ENCODE data around the gene TRAIP.
"Not testable (repeated sequence)": the region's sequence is repeated elsewhere in the genome, so short reads cannot be mapped to it uniquely, and the experiment has no call there.

The TRAIP gene

DNA sequence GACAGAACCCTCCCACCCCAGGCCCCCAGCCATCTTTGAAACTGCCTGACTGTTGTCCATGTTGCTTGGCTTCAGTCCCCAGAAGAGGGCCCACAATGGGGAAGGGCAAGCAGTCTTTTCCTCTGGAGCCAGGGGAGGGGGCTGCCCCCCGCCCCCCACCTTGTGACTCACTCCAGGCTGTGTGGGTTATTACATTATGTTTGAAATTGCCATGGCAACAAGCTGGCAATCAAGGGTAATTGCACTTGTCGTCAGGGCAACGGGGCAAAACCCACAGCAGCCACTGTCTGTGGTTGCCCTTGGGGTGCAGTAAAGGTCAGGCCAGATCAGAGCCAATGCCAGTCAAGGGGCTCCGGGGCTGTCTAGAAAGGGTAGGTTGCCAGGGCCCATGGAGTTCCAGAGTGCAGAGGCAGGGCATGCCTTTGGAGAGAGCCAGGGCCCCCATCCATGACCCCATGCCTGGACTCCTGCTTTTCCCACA, 16.5 kb upstream of the TRAIP start:
- DNase-seq, result no peak

DNA sequence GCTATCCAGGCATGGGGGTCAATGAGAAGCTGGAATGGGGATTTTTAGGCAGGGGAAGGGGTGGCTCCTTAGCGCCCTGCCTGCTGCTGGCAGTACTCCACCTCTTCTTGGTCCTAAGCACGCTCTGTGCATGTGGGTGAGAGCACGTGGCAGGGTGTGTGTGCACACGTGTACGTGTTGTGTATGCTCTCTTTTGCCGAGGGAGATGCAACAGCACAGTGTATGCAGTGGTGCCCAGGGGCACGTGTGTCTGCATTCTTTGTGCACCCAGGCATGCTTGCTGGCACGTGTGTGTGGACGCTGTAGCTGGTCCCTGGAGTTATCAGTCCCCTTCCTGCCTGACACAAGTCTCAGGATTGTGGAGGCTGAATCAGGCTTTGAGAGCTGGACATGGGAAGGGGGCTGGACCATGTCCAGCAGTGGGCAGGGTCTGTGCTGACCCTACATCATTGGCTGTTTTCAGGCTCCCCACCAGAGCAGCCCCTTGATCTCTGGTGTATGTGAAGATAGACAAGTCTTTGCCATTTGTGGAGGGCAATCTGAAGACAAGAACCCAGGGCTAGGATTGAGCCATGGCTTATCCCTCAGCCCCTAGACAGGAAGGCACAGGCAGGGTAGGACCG, 15.3 kb upstream of the TRAIP start:
- no peak for DNase-seq

DNA sequence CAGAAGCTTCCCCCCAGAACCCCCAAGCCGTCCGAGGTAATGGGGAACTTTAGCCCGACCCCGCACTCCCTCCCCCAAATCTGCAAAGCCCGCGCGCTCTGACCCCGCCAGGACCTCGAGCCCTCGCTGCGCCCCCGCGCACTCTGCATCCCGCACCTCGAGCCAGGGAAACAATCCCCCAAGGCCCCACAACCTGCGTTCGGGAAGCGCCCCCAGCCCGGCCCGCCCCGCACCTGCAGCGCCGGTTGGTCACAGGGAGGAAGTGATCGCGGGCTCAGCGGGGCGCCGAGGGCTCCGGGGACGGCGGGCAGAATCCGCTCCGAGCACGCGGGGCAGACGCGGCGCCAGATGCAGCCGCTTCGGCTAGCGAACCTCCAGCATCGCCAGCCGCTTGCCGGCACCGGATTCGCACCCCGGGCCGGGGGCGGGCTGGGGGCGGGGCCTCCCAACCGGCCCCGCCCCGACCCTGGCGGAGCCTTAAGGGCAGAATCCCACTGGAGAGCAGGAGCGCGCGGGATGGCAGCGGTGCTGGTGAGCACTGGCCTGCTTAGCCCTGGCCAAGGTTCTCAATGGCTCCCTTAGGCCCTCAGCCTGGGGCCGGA, 13.3 kb upstream of the TRAIP start, which contains the start of gene CAMKV:
CAMKV (minus strand) TSS at position 382 of the 602 bp plus-strand sequence. CDS start 7,518 bp downstream, outside the sequence.
- no peak for DNase-seq

DNA sequence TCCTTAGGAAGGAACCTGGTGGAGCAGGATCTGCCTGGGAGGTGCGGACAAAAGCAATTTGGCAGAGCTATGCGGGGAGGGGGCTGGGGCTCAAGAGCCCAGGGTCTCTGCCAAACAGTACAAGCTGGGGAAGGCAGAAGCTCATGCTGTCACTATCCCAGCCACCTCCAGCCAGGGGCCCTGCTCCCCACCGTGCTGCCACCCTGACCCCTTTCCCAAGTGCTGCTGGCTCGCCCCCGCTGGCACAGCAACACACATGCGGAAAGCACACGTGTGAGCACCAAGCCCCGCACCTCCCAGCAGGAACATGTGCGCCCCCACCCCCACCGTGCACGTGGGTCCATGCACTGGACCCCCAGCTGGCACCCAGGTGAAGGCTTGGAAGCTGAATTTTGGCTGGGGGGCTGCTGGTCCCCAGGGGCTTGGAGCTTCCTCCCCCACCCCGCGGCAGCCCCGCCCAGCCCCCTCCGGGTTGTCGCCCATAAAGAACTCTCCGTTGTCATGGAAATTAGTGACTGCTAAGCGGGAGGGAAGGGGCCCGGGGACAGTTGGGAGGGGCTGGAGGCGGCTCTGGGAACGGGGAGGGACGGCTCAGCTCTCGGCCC, 12.6 kb upstream of the TRAIP start:
- DNase-seq, result no peak

DNA sequence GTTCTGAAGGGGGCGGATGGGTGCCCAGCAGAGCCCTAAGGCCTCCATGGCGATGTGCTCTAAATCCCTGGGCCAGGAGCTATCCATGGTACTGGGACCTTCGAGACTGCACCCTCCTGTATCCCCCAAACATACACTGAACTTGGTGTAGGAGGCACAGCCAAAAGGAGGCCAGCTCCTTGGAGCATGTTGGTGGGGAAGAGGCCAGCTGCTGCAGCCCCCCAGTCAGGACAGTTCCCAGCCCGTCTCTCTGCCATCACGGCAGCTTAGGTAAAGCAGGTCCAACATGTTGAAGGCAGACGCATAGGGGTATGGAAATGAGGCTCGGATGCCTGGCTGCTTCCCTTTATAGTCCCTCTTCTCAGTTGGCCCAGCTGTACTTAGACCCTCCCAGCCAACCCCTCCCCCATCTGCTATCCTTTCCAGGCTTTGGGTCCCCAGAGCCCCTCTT, 11.5 kb upstream of the TRAIP start:
- DNase-seq, result no peak

DNA sequence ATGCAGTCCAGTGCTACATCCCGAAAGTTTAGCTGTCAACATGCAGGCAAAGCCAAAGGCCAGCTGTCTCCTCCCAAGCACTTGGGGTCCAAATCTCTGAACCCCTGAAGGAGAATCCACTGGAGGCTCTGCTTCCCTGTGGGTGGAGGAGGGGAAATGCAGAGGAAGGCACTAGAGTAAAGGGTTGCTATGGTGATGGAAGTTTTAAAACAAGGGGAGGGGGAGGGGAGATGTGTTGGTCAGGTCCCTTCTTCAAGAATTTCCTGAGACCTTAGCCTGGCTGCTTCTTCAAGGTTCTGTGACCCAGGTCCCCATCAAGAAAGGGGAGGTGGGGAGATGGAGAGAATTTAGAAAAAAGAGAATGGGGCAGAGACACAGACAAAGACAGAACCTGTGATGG, 11.0 kb upstream of the TRAIP start:
- no peak for DNase-seq

DNA sequence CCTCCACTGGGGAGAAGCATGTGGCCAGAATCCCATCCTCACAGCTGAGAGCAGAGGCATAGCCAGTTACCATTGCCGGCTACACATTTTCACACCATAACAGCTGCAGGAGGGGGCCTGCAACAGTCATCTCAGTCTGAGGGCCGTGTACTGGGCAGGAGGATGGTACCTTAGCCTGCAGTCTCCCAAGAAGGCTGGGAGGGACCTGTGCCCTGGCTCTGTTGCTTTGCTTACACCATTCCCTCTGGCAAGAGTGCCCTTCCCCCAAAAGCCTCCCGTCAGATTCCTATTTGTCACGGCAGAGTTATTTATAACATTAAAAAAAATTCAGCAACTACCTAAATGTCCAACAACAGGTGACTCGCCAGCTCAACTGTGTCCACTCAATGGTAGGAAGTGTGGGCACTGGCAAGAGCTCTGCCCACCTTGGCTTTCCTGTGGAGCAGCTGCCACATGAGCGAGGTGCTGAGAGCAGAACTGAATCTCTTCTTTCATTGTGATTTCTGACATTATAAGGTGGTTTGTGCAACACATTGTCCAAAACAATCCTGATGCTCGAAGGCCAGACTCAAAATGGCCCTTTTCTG, 8.9 kb upstream of the TRAIP start:
- no peak for DNase-seq

DNA sequence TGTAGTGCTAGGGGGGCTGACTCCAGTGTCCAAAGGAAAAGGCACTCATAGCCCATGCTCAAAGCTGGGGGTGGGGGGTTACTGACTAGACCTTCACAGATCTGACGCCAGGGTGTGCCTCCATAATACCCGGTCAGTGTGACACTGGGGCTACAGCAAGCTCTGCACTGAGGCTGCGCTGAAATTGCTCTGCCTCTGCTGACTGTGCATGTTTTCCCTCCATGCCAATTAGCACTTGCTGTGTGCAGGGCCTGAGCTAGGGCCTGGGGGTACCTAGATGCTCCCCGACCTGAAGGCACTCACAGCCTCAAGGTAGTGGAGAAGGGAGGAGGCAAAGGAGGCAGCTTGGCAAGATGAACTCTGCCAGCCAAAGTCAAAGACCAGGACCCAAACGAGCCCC, 8.1 kb upstream of the TRAIP start:
- DNase-seq, result no peak

DNA sequence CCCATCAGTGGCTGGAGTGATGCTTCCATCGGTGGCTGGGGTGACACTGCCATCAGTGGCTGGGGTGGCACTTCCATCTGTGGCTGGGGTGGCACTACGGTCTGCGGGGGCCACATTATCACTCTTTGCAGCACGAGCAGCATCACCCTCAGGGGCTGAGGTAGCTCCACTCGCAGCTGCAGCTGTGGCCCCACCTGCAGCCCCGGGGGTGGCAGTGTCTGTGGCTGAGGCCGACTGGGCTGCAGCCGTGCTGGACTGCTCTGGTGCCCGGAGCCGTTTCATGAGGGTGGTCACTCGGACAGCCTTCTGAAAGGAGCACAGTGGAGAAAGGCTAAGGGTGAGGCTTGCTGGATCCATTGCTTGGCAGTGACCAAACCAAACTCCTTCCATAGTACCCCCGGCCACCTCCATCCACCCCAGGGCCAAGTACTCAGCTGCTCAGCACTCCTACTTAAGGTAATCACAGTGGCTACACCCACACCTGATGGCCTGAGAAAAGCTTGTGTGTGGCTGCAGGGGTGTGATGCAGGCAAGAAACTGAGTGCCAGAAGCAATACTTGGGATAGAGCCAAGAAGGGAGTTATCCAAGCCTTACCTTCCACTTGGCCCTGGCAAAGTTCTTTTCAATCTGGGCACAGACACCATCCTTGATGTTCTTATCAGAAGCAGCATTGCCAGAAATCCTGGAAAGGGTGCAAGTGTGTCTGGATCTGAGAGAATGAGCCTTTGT, 3.4 kb upstream of the TRAIP start:
- DNase-seq, result no peak

DNA sequence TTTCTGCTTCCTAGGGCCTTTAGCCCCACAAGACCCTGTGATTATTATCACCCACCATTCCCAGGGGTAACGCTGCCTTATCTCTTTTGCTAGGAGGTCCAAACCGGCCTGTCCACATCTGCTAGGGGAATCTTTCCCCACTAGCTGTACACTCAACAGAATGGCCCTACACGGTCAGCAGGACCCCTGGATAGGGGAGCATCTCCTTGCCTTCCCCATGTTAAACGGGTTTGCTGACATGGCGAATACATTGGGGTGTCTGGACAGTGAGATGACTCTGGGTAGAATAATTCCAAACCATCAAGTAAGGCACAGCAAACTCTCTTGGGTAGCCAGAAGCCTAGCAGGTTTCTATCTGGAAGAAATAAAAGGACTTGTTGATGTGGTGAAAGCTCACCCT, 702 bp downstream of the TRAIP start:
- no peak for DNase-seq

DNA sequence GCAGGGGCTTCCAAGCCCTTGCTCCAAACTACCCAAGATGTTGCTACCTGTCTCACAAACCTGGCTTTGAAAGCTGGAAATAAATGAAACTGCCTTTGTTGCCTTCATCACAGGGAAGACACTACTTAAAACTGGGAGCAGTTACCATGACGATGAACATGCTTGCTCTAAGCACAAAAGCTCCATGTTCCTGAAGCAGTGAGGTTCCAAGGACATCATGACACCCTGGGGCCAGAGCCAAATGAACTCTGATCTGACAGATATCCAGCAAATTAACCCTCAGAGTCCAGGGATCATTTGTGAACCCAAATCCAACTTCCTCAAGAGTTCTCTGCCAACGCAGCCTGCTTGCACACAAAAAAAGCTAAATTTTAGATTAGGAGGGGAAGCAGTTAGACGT, 10.7 kb downstream of the TRAIP start:
- DNase-seq, result no peak

DNA sequence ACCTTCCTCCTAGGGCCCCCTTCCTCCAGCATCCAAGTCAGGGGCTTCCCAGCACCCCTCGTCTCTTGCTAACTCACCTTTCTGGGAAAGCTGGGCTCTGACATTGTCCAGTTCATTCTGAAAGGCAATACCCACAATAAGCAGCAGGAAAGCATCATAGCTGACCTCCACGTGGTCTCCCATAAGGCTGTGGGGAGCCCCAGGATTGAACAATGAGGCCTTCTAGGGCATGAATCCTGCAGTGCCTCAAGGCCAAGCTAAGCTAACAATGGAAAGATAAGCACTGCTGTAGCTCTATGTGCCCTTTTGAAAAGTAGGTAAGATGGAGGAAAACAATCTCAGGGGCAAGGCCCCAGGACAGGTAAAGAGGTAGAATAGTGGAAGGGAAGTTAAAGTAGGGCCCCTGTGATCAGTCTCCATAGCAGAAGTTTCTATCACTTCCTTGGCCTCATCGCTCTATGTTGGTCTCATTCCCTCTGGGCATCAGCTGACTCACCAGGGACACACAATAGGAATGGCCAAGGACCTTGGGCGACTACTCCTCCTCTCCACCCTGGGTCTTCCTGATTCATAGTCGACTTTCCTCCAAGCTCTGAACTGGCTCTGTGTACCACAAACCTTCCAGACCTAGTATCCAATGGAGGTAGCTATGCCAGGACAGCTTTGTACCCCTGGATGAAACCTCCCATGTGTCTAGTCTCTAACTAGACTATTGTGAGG, 11.7 kb downstream of the TRAIP start:
- DNase-seq, result no peak

DNA sequence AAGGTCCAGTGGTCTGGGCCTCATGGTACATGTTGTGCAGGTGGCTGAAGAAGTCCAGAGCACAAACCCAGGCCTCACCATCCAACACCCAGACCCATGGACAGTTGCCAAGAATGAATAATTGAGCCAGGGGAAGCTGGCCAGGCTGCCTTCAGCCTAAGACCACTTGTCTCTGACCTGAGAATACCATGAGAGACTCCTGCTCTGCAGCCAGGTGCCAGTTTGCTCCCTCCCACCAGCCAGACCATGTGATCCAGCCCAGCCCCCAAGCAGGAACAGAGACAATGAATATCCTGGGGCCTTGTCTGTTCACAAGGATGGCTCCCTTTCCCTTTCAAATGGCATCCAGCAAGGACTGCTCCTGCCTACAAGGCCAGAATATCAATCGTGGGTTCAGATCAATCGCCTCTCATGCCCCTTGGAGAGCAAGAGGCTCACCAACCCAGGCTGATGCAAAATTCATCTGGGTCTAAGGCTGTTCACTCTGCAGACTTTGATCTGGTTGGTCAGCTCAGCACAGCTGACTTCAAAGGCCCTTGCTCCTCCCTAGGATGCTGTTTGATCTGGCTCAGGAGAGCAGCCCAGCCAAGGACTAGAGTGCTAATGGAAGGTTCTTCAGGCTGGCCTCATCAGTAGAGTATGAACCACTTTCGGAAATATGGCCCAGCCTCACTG, 13.4 kb downstream of the TRAIP start:
- DNase-seq, result no peak

DNA sequence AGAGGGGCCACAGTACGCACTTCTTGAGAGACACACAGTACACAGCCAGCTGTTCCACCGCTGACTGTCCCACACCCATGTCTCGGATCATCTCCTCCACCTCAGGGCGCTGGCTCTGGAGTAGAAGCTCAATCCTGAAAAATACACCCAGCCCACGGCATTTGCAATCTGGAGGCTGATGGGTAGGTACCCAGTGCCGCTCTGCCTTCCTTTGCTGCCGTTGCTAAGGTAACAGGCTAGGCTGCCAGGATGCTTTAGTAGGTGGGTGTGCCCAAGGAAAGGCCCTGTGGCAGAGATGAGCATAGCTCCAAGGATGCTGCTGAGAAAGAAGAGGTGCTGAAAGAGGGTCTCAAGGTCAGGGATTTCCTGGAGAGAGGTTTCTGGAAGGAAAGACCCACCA, 14.6 kb downstream of the TRAIP start:
- DNase-seq, result no peak

DNA sequence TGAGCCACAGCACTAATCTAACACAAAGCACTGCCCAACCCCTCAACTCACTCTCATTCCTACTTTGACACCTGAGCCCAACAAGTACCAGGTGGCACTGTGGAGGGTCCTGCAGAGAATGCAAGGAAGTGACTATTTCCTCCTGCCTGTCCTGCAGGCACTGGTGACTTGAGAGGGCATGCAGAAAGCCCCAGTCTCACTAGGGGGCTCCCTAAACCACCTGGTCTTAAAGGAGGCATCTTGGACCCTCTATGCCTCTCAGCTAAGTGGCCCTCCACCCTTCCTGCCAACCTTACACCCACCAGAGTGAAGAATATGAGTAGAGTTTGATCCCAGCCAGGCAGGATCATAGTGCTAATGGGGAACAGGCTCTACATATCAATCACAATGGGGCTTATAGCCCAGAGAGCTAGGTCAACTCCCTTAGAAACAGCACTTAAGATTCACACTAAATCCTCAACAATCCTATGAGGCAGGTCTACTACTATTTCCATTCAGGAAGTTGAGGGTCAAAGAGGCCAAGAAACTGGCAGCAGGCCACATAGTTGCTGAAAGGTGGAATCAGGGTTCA, 15.2 kb downstream of the TRAIP start:
- no peak for DNase-seq

DNA sequence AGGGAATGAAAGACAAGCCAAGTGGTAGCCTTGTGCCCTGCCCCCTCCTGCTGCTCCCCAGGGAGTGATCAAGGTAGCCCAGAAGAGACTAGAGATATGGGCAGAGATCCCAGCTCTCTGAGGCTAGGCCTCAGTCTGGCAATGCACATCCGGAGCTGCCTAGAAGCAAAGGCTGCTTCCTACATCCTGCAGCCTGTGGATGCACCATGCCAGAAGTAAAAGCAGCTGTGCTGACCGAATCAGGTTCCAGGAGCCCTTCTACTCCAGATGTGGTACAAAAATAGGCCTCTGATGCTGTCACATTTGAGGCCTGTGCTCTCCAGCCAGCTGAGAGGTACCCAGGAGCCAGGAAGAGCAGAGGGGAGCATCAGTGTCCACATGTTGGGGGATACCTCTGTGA, 16.0 kb downstream of the TRAIP start:
- no peak for DNase-seq

DNA sequence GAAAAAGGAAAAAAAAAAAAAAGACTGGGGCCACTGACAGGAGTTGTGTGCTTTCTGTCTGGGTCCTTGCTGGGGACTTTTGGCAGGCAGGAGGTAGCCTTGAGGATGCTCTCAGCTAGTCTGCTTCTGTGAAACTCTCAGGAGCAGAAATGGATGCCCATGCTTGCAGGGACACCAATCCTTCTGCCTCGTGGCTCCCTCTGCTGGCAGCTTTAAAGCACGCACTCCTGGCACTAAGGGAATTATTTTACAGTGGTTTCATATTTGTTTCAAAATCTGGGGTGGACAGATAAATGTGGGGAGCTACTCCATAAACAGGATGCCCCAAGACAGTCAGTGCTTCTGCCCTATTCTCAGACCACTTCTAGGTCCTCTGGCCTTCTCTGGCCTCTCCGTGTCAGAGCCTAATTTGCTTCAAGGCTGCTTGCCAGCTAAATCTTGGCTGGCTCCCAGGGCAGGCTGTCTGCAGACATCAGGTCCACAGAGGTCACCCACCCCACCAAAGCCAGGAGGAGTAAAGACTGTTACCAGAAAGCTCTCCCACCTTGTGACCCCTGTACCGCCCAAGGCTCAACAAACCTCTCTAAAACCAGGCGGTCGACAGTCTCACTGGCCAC, 17.1 kb downstream of the TRAIP start:
- DNase-seq, result peak; percentile 20

DNA sequence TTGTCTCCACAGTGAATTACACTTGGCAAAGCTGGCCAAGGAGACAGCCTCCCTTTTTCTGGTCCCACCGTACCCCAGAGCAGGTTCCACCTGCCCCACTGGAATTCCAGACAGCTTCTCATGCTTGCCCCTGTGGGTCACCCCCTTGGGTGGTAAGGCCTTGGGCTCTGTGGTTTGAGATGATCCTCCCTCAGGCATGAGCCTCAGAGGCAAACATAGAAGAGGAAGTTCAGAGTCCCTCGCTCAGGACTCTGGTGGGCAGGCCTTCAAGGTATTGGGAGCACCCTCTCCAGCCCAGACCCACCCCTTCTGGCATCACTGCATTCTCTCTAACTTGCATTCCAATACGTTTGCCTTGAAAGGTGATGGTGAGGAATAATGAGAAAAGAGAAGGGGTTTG, 25.0 kb downstream of the TRAIP start:
- no peak for DNase-seq

DNA sequence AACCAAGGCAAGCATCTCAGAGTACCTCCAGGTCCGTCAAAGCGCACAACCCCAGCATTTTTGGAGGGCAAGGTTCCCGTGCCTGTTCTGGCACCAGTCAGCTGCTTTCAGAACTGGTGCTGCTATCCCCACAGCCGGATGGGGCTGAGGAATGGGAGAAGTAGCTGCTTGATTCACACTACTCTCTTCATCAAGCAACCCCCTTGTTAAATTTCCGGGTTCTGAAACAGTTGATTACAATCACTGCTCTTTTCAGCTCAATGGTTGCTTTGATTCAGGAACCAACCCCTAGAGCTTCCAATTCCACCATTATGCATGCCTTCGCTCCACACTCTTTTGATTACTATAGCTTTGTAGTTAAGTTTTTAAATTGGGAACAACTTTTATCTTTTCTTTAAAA, 30.3 kb downstream of the TRAIP start:
- no peak for DNase-seq

DNA sequence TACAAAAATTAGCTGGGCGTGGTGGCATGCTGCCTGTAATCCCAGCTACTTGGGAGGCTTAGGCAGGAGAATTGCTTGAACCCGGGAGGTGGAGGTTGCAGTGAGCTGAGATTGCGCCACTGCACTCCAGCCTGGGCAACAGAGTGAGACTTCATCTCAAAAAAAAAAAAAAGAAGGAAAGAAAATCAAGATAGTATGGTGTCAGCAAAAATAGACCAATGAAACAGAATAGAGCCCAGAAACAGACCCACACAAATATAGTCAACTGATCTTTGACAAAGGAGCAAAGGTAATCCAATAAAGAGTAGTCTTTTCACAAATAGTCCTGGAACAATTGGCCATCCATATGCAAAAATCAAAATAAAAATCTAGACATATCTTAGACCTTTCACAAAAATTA, 33.2 kb downstream of the TRAIP start:
- DNase-seq, result not testable (repeated sequence)

DNA sequence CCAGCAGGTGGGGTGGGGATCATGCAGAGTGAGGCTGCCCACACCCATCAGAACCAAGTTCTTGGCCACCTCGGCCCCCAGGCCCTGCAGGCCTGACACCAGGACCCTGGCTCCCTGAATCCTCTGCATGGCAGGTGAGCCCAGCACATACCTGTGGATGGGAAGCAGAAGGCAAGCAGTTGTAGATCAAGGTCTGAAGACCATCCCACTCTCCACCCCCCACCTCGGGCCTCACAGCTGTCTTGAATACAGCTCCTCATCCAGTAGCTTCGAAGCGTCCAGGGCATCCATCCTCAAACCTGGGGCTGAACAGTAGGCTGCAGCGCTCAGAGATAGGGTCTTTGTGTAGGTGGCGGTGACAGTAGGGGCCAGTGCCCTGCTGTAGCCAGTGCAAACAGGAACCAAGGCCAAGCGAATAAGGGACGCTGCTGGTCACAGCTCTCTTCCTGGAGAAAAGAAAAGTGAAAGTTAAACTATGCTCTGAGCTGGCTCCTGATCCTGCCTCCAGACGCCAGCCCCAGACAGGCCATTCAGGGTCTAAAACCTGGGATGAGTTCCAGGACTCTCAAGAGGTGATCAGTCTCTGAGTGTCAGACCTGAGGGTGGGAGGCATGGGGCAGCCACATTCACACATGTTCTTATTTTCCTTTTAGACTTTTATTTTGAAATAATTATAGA, 42.7 kb downstream of the TRAIP start, which contains the start of gene UBA7:
UBA7 (minus strand) TSS at position 457 of the 678 bp plus-strand sequence; CDS start at position 291, 166 bp downstream.
- no peak for DNase-seq

Measured in NCI-H774 (cell line).